HepG2 (cell line): Measurements from ENCODE around the gene KCNMB2.

Source experiments
- ARID4A ChIP-seq: sonication (generic); formaldehyde crosslinking; IDR thresholded peaks from 2 replicates; pipeline ENCODE4 v1.5.0; 2020; ENCODE audit warnings: mild to moderate bottlenecking, missing genetic modification reagents, borderline replicate concordance
- ATF7 ChIP-seq, 2 experiments: fragments of 450-650 bp in 1 of 2; sonication (generic) in 1 of 2; formaldehyde crosslinking in 1 of 2; IDR thresholded peaks; 2 replicates each; pipeline versions ENCODE4 v1.4.0 to v1.6.1; 2016 to 2020; ENCODE audit warnings: antibody characterized with exemption in 1 of 2, mild to moderate bottlenecking in 1 of 2, missing genetic modification reagents in 1 of 2
- CTCF ChIP-seq: sonication (generic); formaldehyde crosslinking; IDR thresholded peaks from 2 replicates; pipeline ENCODE4 v1.5.0; 2020; ENCODE audit warnings: mild to moderate bottlenecking, missing genetic modification reagents, moderate library complexity
- HDAC2 ChIP-seq: sonication (generic); formaldehyde crosslinking; IDR thresholded peaks from 2 replicates; pipeline ENCODE4 v1.4.0; 2020; ENCODE audit warnings: missing genetic modification reagents
- ZNF362 ChIP-seq: sonication (generic); formaldehyde crosslinking; IDR thresholded peaks from 2 replicates; pipeline ENCODE4 v1.4.0; 2020; ENCODE audit warnings: missing genetic modification reagents, mild to moderate bottlenecking, borderline replicate concordance

GRCh38 chr3:178752843-178753242 lies 216.6 kb downstream of the KCNMB2 start:
- TF ChIP-seq ARID4A (CRISPR knock-in tag) (no peak), HDAC2 (no peak), CTCF (no peak), ATF7 (IDR thresholded peaks at IDR 0.05) (no peak), ATF7 (CRISPR knock-in tag; IDR thresholded peaks at IDR 0.05) (no peak), ZNF362 (CRISPR knock-in tag) (no peak)
